GM21390 (cell line): ENCODE data around the gene CBFA2T2.
A peak's percentile ranks its signal among the peaks of the same experiment; 100 is the strongest.
"Not testable (repeated sequence)": the region's sequence is repeated elsewhere in the genome, so short reads cannot be mapped to it uniquely, and the experiment has no call there.

ENCODE experiments used
- ATAC-seq: cut with Tn5 transposase; IDR thresholded peaks from one replicate; pipeline ENCODE4 v1.9.1; 2021; ENCODE audit not compliant: unreplicated experiment

Gene CBFA2T2

DNA sequence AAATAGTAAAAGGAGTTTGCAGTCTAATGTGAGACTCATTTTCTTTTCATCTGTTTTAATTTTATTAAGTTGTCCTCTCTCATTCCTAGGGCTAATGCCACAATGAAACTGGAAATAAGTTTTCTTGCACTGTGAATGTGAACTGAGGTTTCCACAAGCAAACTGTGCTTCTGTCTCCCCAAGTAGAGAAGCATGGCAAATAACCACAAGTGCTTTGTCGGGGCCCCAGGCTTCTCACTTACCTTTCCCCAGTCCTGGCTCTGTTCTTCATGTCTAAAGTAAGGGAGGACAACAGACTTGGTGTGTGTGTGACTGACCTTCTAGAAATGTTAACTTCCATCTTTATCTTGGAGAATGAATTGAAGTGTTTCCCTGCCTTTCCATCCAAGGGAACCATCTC, 80.8 kb downstream of the CBFA2T2 start:
- ATAC-seq: no peak

DNA sequence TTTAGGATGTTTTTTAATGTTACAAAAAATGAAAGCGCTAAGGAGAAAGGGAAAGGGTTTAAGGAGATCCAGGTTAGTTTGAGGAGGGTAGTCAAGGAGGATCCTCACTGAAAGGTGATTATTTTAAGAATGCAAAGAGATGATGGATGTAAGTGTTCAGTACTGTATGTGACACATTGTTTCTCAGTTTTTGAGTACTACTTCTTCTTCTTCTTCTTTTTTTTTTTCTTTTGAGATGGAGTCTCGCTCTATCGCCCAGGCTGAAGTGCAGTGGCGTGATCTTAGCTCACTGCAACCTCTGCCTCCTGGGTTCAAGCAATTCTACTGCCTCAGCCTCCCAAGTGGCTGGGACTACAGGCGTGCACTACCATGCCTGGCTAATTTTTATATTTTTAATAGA, 83.4 kb downstream of the CBFA2T2 start:
- not testable (repeated sequence) for ATAC-seq

GRCh38 chr20:33575282-33575681, 85.4 kb downstream of the CBFA2T2 start:
- ATAC-seq: no peak

GRCh38 chr20:33576432-33577125, 86.7 kb downstream of the CBFA2T2 start:
- no peak for ATAC-seq

GRCh38 chr20:33578510-33578909, 88.6 kb downstream of the CBFA2T2 start:
- no peak for ATAC-seq

DNA sequence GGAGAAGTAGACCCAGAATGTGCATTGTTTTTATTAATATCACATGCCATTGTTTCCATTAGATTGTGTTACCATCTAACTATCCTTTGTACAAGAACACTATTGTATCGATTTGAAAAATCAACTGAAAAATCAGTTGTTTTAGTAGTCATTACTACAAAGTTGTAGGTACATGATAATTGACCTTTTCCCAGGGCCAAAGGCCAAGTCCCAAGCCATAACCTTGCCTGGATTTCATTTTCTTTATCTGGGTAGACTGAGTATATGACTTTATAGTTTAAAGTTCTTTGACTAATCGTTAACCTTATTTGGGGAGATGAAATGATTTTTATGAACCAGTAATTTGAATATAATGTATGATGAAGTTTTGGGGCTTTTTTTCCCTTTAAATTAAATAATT, 93.2 kb downstream of the CBFA2T2 start:
- no peak for ATAC-seq

GRCh38 chr20:33584976-33585375, 95.1 kb downstream of the CBFA2T2 start:
- ATAC-seq: no peak

DNA sequence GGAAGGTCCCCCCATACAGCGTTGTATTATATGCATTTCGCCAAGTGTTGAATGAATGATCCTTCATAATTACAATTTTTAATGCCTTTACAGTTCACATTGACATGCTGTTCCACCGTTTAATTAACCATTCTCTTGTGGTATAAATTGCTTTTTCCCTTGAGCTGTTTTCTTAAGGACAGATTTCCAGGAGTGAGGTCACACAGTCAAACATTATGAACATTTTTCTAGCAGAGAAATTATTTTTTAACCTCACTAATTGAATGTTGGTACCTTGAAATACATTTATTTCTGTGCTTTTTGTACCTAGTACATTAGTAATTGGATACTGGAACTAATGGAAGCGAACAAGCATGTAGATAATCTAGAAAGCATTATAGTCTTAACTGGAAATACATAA, 95.5 kb downstream of the CBFA2T2 start:
- no peak for ATAC-seq

- ATAC-seq: no peak
Observed at GRCh38 chr20:33589059-33589458, 99.2 kb downstream of the CBFA2T2 start.

- ATAC-seq: not testable (repeated sequence)
Observed at GRCh38 chr20:33591901-33592300, 102.0 kb downstream of the CBFA2T2 start.

GRCh38 chr20:33594743-33595142, 104.8 kb downstream of the CBFA2T2 start:
- no peak for ATAC-seq

DNA sequence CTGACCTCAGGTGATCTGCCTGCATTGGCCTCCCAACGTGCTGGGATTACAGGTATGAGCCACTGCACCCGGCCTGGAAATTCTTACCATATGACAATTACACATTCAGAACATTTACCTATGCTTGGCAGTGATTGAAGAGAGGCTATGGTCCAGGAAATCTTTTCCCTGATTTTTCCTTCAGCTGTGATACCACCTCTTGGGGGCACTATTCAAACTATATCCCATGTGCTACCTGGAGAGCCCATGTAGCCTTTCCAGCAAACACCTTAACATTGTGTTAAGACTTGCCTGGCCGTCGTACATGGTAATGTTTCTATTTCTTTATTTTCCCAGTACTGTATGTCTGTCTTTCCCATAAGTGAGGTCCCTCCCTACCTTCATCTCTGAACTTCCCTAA, 110.5 kb downstream of the CBFA2T2 start:
- ATAC-seq: no peak

- ATAC-seq: no peak
Observed at GRCh38 chr20:33600981-33601380, 111.1 kb downstream of the CBFA2T2 start.

DNA sequence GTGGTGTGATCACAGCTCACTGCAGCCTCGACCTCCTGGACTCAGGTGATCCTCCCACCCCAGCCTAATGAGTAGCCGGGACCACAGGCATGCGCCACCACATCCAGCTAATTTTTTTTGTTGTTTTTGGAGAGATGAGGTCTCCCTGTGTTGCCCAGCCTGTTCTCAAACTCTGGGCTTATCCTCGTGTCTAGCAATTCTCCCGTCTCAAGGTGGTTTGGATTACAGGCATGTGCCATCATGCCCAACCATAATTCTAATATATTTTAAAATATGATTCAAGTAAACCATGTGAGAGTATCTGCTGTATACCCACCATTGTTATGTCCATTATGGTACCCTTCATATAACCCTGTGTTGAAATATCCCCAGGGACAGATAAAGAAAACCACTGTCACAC, 112.0 kb downstream of the CBFA2T2 start:
- ATAC-seq: no peak

DNA sequence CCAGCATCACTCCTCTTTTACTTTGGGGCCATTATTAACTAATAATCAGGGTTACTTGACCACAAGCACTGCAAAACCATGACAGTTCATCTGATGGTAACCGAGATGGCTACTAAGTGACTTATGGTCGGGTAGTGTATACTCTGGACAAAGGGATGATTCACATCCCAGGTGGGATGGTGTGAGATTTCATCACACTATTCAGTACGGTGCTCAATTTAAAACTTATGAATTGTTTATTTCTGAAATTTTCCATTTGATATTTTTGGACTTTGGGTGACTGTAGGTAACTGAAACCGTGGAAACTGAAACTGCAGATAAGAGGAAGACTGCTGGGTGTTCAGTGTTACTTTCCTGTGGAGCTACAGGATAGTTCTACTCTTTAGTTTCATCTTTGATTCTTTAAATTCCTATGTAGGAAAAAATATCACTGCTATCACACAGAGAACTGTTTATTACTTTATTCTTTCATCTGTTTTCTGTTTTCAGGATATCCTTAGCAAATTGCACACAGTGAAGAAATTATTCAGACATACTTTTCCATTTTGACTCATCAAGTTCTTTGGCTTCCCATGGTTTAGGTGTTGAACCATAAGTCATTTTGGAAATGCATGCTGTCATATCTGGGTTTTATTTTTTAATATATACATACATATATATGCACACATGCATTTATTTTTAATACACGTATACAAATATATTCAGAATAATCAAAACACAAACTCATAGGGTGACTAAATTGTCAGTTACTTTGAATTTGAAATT, 113.1 kb downstream of the CBFA2T2 start:
- no peak for ATAC-seq

DNA sequence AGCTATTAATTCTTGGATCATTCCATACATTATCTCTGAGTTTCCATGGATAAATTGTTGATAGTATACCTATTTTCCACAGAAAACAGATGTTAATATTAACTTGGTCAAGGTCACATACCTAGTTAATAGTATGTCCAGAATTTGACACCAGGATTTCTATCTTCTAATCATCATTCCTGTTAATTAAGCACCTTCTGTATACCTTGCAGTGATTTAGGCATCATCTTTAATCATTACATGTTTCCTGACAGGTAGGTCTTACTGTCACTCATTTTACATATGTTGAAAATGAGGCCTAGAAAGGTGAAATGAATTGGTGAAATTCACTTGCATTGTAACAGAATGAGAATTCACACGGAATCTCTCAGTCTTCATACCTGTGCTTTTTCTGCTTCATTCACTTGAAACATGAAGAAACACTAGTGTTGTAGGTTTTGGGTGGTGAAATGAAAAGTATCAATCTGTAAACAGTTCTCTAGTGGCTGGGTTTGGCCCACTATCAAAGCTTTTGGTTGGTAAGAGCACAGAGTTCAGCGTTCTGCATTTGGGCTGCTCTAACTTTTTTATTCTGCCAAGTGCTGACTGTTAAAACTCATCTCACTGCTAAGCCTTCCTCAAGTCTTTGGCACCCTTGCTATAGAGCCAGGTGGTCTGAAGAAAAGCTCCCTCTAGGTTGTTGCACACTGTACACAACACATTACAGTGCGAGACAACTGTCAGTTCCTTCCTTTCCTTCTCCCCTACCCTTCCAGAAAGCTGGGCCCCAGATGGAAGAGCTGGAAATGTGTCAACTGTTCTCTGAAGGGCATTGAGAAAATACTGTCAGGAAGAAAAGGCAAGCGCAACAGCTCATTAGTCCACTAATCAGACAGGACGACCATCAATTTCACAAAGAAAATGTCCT, 114.4 kb downstream of the CBFA2T2 start:
- ATAC-seq: no peak

- no peak for ATAC-seq
Observed at GRCh38 chr20:33604991-33605370, 115.1 kb downstream of the CBFA2T2 start.

GRCh38 chr20:33606118-33606771, 116.3 kb downstream of the CBFA2T2 start:
- ATAC-seq: peak; percentile 61

GRCh38 chr20:33609504-33609903, 119.6 kb downstream of the CBFA2T2 start:
- ATAC-seq: no peak

DNA sequence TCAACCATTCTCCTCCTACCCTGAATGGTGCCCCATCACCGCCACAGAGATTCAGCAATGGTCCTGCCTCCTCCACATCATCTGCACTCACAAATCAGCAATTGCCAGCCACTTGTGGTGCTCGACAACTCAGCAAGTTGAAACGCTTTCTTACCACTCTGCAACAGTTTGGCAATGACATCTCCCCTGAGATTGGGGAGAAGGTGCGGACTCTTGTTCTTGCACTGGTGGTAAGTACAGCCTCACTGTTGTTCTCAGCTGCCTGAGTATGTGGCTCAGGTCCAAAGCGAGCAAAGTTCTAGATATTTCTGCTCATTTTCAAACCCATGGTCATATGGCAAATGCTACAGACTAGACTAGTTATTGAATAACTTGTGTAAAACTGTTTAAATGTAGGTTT, 121.2 kb downstream of the CBFA2T2 start:
- ATAC-seq: no peak

- ATAC-seq: no peak
Observed at GRCh38 chr20:33612001-33612400, 122.1 kb downstream of the CBFA2T2 start.
